Natural killer cell (primary cell): ENCODE measurements around the gene DAP3. TPM values are rescaled to one million over a fixed set of nuclear protein-coding genes. Genes with fewer than 3 reads are reported as not detected.
"Not testable (repeated sequence)": the region's sequence is repeated elsewhere in the genome, so short reads cannot be mapped to it uniquely, and the experiment has no call there.

Experiments
- ATAC-seq, 3 donors: fragments of 150-1000 bp in 2 of 3; fragments of 200-7000 bp in 1 of 3; cut with Tn5 transposase; 1 replicate in 1 of 3; 2 replicates in 2 of 3; pipeline ENCODE4 v1.10.0; 2021; ENCODE audit warnings: mild to moderate bottlenecking in 2 of 3, moderate library complexity in 2 of 3
- DNase-seq, 2 donors: peaks; one replicate each; pipeline versions ENCODE4 v3.0.0 to v3.0.0-alpha.2; 2013 to 2021; ENCODE audit warnings: mixed read lengths in 1 of 2
- H3K27ac ChIP-seq: one replicate; pipeline ENCODE4 v1.5.1; 2013; ENCODE audit warnings: mild to moderate bottlenecking, low read length
- H3K27me3 ChIP-seq: one replicate; pipeline ENCODE4 v1.6.1; 2013; ENCODE audit warnings: low read length; ENCODE audit not compliant: control insufficient read depth, insufficient read depth
- H3K36me3 ChIP-seq: one replicate; pipeline ENCODE4 v1.6.1; 2013; ENCODE audit warnings: low read length; ENCODE audit not compliant: control insufficient read depth, insufficient read depth
- H3K4me1 ChIP-seq: one replicate; pipeline ENCODE4 v1.6.1; 2013; ENCODE audit warnings: low read length; ENCODE audit not compliant: control insufficient read depth, insufficient read depth
- H3K4me3 ChIP-seq: one replicate; pipeline ENCODE4 v1.5.1; 2013; ENCODE audit warnings: low read length
- H3K9me3 ChIP-seq: one replicate; pipeline ENCODE4 v1.6.1; 2013; ENCODE audit warnings: low read length; ENCODE audit not compliant: control insufficient read depth, insufficient read depth
- H3K27ac Mint-ChIP-seq, 2 donors: one replicate each; pipeline ENCODE4 v1.8.0; 2022; ENCODE audit warnings: mild to moderate bottlenecking in 2 of 2, mixed read lengths in 2 of 2, moderate library complexity in 1 of 2
- H3K27me3 Mint-ChIP-seq, 2 donors: one replicate each; pipeline ENCODE4 v1.8.0; 2022; ENCODE audit warnings: low read depth in 2 of 2, mixed read lengths in 2 of 2
- H3K36me3 Mint-ChIP-seq: one replicate; pipeline ENCODE4 v1.8.0; 2022; ENCODE audit warnings: mixed read lengths
- H3K4me1 Mint-ChIP-seq, 2 donors: one replicate each; pipeline ENCODE4 v1.8.0; 2022; ENCODE audit warnings: mixed read lengths in 2 of 2
- H3K4me3 Mint-ChIP-seq: one replicate; pipeline ENCODE4 v1.8.0; 2022; ENCODE audit warnings: mild to moderate bottlenecking, moderate library complexity, mixed read lengths
- H3K9me3 Mint-ChIP-seq, 2 donors: one replicate each; pipeline ENCODE4 v1.8.0; 2022; ENCODE audit warnings: mixed read lengths in 2 of 2
- WGBS: methylation state at CpG from one replicate; pipeline ENCODE4 v1.1.7; 2013; ENCODE audit warnings: missing lambda C conversion rate; ENCODE audit not compliant: insufficient coverage; 5-methylcytosine and 5-hydroxymethylcytosine counted together
- intact Hi-C: fragments of 100-400 bp; cut with micrococcal nuclease; formaldehyde crosslinking; loops from one replicate; pipeline ENCODE4 v1.14.2; 2022
- total RNA-seq, 4 donors: library from RNA; stranded (reverse); fragments of 120-200 nt in 1 of 4; gene quantifications; one replicate each; pipeline versions ENCODE4 v1.2.3 to v1.2.4, GENCODE V29; 2013 to 2022
- TF ChIP-seq, protein P1 (sequence below): fragments of 200-600 bp; IDR thresholded peaks from one replicate; pipeline ENCODE4 v1.8.0; 2022; ENCODE audit warnings: antibody characterized with exemption

DAP3 gene
- total RNA-seq, 3 donors from 2014 or later (not counting 1 experiment from before 2014, with no cell fraction given), result 83.9 to 97.5 (median 96.4) TPM

DNA sequence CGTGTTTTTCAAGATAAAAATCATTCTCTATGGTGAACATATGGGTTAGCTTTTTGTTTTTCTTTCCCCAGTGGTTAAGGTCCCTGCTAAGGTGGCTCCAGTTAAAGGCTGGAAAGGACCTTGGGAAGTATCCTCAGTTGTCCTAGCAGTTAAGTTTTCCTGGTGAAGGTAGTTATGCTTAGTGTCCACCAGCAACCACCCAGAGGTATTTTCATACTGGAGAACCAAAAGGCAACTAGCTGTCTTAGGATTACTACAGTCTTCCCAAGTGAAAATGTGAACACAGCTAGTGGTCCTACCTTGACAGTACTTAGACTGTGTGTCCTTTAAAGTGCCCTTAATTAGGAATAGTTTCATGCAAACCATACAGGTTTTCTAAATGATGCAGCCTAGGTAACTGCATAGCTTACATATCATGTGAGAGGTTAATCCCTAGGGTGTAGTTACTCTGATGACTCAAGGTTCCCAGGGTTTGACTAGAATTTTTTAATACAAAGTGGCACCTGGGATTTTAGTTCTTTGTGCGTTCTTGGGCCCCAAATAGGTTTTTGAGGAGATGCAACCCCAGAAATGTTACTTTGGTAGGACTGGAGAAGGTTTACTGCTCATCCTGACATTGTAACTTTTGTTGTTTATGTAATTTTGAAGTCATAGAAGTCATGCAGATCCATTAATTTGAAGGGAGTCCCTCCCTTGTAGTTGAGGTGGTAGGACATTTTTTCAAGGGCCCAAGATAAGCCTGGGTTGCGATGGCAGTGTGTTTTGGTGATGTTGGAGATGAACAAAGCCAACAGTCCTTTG lies 36.8 kb upstream of the DAP3 start:
- H3K27me3 ChIP-seq, result no peaks in the 10 kb centered on the region
- intact Hi-C loops, result no loop called here
- Mint-ChIP-seq H3K27me3 (peaks cover 0 to 4% of the 10 kb centered on the region in 2 donors), H3K4me3 (no peak overlapping the region), H3K36me3 (no peaks in the 10 kb centered on the region), H3K4me1 (peaks cover 0 to 5% of the 10 kb centered on the region in 2 donors), H3K9me3 (no peaks in the 10 kb centered on the region), H3K27ac (no peak overlapping the region)
- H3K36me3 ChIP-seq, result no peaks in the 10 kb centered on the region
- H3K9me3 ChIP-seq, result no peaks in the 10 kb centered on the region
- no peak for DNase-seq
- H3K27ac ChIP-seq, result no peak overlapping the region
- no peaks in the 10 kb centered on the region for H3K4me1 ChIP-seq
- TF ChIP-seq, protein P1, sequence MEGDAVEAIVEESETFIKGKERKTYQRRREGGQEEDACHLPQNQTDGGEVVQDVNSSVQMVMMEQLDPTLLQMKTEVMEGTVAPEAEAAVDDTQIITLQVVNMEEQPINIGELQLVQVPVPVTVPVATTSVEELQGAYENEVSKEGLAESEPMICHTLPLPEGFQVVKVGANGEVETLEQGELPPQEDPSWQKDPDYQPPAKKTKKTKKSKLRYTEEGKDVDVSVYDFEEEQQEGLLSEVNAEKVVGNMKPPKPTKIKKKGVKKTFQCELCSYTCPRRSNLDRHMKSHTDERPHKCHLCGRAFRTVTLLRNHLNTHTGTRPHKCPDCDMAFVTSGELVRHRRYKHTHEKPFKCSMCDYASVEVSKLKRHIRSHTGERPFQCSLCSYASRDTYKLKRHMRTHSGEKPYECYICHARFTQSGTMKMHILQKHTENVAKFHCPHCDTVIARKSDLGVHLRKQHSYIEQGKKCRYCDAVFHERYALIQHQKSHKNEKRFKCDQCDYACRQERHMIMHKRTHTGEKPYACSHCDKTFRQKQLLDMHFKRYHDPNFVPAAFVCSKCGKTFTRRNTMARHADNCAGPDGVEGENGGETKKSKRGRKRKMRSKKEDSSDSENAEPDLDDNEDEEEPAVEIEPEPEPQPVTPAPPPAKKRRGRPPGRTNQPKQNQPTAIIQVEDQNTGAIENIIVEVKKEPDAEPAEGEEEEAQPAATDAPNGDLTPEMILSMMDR, result no peak
- ATAC-seq, result no peak
- WGBS, result 67% methylated on average over 3 of the region's 3 CpGs
- H3K4me3 ChIP-seq, result no peak overlapping the region

DNA sequence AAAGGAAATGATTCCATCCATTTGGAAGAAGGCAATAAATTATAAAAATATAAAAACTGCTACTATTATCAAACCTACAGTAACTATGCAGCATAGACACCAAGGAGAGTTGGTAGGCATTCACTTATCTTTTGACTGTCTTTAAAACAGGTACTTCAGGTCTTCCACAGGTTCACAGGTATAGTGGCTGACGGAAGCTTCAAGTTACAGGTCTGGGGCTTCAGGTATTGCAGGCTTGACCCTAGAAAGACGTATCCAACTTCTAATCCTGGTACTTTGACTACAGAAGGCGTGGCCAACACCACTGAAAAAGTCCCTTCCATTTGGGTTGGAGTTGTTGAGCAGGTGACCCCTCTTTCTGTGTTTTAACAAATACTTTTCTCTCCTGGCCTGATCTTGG lies 35.9 kb upstream of the DAP3 start:
- WGBS, result 100% methylated on average over 3 of the region's 3 CpGs
- intact Hi-C loops, result no loop called here
- TF ChIP-seq, protein P1, result no peak

DNA sequence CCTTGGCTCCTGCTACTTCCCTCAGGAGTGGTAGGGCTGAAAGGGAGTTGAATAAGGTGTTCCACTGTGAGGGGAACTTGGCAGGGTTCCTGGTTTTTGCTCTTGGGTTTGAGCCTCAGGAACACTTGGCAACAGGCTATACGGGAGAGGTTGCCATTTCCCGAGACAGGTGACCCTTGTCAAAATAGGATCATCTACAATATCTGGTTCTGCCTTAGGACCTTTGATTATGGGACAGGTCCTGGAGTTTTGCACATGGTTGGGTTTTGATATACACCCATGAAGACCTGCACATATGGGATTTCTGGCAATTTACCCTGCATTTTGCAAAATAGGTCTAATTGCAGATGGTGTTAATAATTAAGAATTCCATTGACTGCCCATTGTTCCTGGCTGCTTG lies 31.4 kb upstream of the DAP3 start:
- intact Hi-C loops, result no loop called here
- H3K4me1 Mint-ChIP-seq, result peaks cover 5% of the 10 kb centered on the region in 2 donors
- peak overlapping the region; percentile 5 to 55 for H3K27ac Mint-ChIP-seq
- no peak overlapping the region for H3K27ac ChIP-seq
- no peaks in the 10 kb centered on the region for H3K9me3 ChIP-seq
- peaks cover 34% of the 10 kb centered on the region for H3K36me3 ChIP-seq
- peaks cover 23% of the 10 kb centered on the region for H3K36me3 Mint-ChIP-seq
- TF ChIP-seq, protein P1, result no peak
- 98% methylated on average over 2 of the region's 2 CpGs for WGBS
- no peaks in the 10 kb centered on the region for H3K27me3 ChIP-seq
- no peak overlapping the region for H3K4me3 ChIP-seq
- ATAC-seq (peak in 1 of 3 donors; percentile 12), DNase-seq (no peak)
- no peaks in the 10 kb centered on the region for H3K4me1 ChIP-seq
- H3K27me3 Mint-ChIP-seq, result no peaks in the 10 kb centered on the region
- no peaks in the 10 kb centered on the region for H3K9me3 Mint-ChIP-seq
- no peak overlapping the region for H3K4me3 Mint-ChIP-seq

More for the DNA sequence above, 35.9 kb upstream of the DAP3 start:
- no peak overlapping the region for H3K4me3 ChIP-seq
- Mint-ChIP-seq H3K4me1 (peaks cover 5% of the 10 kb centered on the region in 2 donors), H3K4me3 (no peak overlapping the region), H3K36me3 (no peaks in the 10 kb centered on the region), H3K9me3 (no peaks in the 10 kb centered on the region), H3K27ac (no peak overlapping the region), H3K27me3 (peaks cover 0 to 4% of the 10 kb centered on the region in 2 donors)
- DNase-seq (no peak), ATAC-seq (no peak)
- no peaks in the 10 kb centered on the region for H3K27me3 ChIP-seq
- H3K36me3 ChIP-seq, result no peaks in the 10 kb centered on the region
- H3K27ac ChIP-seq, result no peak overlapping the region
- no peaks in the 10 kb centered on the region for H3K9me3 ChIP-seq
- H3K4me1 ChIP-seq, result no peaks in the 10 kb centered on the region

DNA sequence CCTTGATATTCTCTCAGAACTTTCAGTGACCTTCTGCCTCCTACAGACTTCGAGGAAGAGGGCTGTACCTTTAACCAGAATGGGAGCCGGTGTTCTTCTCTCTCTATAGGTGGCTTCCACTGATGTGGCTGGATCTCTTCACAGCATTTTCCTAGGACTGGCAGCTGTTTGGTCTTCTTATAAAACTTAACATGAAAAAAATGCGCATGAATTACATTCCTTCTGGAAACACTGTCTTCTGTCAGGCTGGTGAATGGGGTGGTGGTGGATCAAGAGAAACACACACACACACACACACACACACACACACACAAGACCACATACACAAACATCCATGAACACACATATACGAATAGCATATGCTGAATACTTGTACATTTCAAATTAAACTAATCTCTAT lies 27.7 kb upstream of the DAP3 start:
- WGBS, result no CpG with 5 or more reads among the region's 4 CpGs
- DNase-seq, H3K27me3 Mint-ChIP-seq, H3K4me3 ChIP-seq, H3K27ac ChIP-seq, H3K4me1 Mint-ChIP-seq, H3K9me3 ChIP-seq, H3K4me3 Mint-ChIP-seq, ATAC-seq, H3K27me3 ChIP-seq, H3K4me1 ChIP-seq, H3K27ac Mint-ChIP-seq, intact Hi-C loops, H3K9me3 Mint-ChIP-seq: not testable (repeated sequence)
- peaks cover 60% of the 10 kb centered on the region for H3K36me3 ChIP-seq
- peaks cover 24% of the 10 kb centered on the region for H3K36me3 Mint-ChIP-seq
